ENCODE measurements around the gene IL21.
"Not testable (repeated sequence)": the region's sequence is repeated elsewhere in the genome, so short reads cannot be mapped to it uniquely, and the experiment has no call there.

The IL21 gene

GRCh38 chr4:122576261-122577188 is 44.3 kb downstream of the IL21 start:
- H3K36me3 ChIP-seq: no peaks in the 10 kb centered on the region
- peaks cover 13% of the 10 kb centered on the region for H3K27me3 ChIP-seq
- H3K4me3 ChIP-seq (ENCODE audit: low read depth in 1 of 2, low read length in 1 of 2): no peak overlapping the region
- H3K27ac ChIP-seq: no peak overlapping the region
- TF ChIP-seq, protein P1, sequence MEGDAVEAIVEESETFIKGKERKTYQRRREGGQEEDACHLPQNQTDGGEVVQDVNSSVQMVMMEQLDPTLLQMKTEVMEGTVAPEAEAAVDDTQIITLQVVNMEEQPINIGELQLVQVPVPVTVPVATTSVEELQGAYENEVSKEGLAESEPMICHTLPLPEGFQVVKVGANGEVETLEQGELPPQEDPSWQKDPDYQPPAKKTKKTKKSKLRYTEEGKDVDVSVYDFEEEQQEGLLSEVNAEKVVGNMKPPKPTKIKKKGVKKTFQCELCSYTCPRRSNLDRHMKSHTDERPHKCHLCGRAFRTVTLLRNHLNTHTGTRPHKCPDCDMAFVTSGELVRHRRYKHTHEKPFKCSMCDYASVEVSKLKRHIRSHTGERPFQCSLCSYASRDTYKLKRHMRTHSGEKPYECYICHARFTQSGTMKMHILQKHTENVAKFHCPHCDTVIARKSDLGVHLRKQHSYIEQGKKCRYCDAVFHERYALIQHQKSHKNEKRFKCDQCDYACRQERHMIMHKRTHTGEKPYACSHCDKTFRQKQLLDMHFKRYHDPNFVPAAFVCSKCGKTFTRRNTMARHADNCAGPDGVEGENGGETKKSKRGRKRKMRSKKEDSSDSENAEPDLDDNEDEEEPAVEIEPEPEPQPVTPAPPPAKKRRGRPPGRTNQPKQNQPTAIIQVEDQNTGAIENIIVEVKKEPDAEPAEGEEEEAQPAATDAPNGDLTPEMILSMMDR (IDR thresholded peaks at IDR 0.05): no peak
- no peaks in the 10 kb centered on the region for H3K4me1 ChIP-seq (ENCODE audit: control insufficient read depth in 1 of 2, insufficient read depth in 1 of 2, low read depth in 1 of 2, low read length in 1 of 2)
- H3K9me3 ChIP-seq: no peaks in the 10 kb centered on the region

- not testable (repeated sequence) for H3K36me3 ChIP-seq; H3K27ac ChIP-seq; H3K4me3 ChIP-seq (ENCODE audit: low read depth in 1 of 2, low read length in 1 of 2); H3K4me1 ChIP-seq (ENCODE audit: control insufficient read depth in 1 of 2, insufficient read depth in 1 of 2, low read depth in 1 of 2, low read length in 1 of 2); H3K9me3 ChIP-seq
- H3K27me3 ChIP-seq: peaks cover 13% of the 10 kb centered on the region
Measured at GRCh38 chr4:122574347-122574746, 46.5 kb downstream of the IL21 start.

DNA sequence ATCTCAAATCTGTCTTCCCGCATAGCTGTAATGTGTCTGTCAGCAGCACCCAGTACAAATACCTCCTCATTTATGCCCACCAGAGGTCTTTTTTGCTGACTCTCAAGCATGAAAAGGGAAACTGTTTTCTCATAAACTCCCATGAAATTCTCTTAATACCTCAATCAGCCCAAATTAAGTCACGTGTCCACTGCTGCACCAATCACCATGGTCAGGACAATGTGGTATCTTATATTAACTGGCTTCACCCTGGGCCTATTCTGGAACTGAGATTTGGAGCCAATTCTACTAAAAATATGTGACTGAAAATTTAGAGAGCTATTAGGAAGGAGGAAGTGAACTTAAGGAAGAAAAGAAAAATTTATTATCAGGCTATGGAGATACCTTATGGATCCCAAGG is 58.4 kb downstream of the IL21 start:
- H3K36me3 ChIP-seq: no peaks in the 10 kb centered on the region

More for the DNA sequence above, 58.4 kb downstream of the IL21 start:
- Histone ChIP-seq H3K27ac (no peak overlapping the region), H3K4me1 (ENCODE audit: control insufficient read depth in 1 of 2, insufficient read depth in 1 of 2, low read depth in 1 of 2, low read length in 1 of 2) (no peaks in the 10 kb centered on the region), H3K4me3 (ENCODE audit: low read depth in 1 of 2, low read length in 1 of 2) (no peak overlapping the region), H3K9me3 (no peaks in the 10 kb centered on the region), H3K27me3 (no peaks in the 10 kb centered on the region)
- TF ChIP-seq, protein P1 (IDR thresholded peaks at IDR 0.05): no peak

Measured in neutrophil (primary cell).